HG02852 (cell line): ENCODE data around the gene TUBB1.

Experiments used
- ATAC-seq: cut with Tn5 transposase; IDR thresholded peaks from one replicate; pipeline ENCODE4 v1.9.1; 2021; ENCODE audit warnings: mild to moderate bottlenecking, moderate library complexity; ENCODE audit not compliant: unreplicated experiment

The TUBB1 gene

GRCh38 chr20:59017493-59018231, 1.6 kb upstream of the TUBB1 start:
- ATAC-seq, result no peak

GRCh38 chr20:59018817-59019216, 412 bp upstream of the TUBB1 start:
- no peak for ATAC-seq

- no peak for ATAC-seq
These were observed 1.8 kb downstream of the TUBB1 start for GRCh38 chr20:59020938-59021551.

GRCh38 chr20:59022754-59023153, 3.5 kb downstream of the TUBB1 start:
- ATAC-seq, result no peak

GRCh38 chr20:59023616-59024015, 4.4 kb downstream of the TUBB1 start:
- no peak for ATAC-seq

- no peak for ATAC-seq
These were observed 4.9 kb downstream of the TUBB1 start for GRCh38 chr20:59024111-59024530.

GRCh38 chr20:59025086-59025485, 5.9 kb downstream of the TUBB1 start:
- ATAC-seq, result no peak

- ATAC-seq, result no peak
These were observed 6.3 kb downstream of the TUBB1 start for GRCh38 chr20:59025511-59025910.

GRCh38 chr20:59026904-59027740, 7.9 kb downstream of the TUBB1 start:
- ATAC-seq, result no peak

GRCh38 chr20:59027741-59028320, 8.6 kb downstream of the TUBB1 start:
- ATAC-seq, result no peak

- no peak for ATAC-seq
These were observed 9.6 kb downstream of the TUBB1 start for GRCh38 chr20:59028812-59029211.

GRCh38 chr20:59030911-59031563, 11.8 kb downstream of the TUBB1 start:
- ATAC-seq, result no peak

- ATAC-seq, result no peak
These were observed 12.4 kb downstream of the TUBB1 start for GRCh38 chr20:59031564-59032022.

- ATAC-seq, result peak; percentile 95
These were observed 12.9 kb downstream of the TUBB1 start, which contains the start of gene ATP5F1E for GRCh38 chr20:59032023-59032712. Gene ATP5F1E (minus strand): TSS chr20:59032335. CDS start chr20:59032251, 84 bp downstream.

- ATAC-seq, result no peak
These were observed 13.5 kb downstream of the TUBB1 start for GRCh38 chr20:59032713-59033059.

GRCh38 chr20:59033093-59033492, 13.9 kb downstream of the TUBB1 start:
- no peak for ATAC-seq

GRCh38 chr20:59033616-59034165, 14.5 kb downstream of the TUBB1 start:
- ATAC-seq, result no peak

GRCh38 chr20:59035381-59035780, 16.2 kb downstream of the TUBB1 start:
- no peak for ATAC-seq

GRCh38 chr20:59037386-59037785, 18.2 kb downstream of the TUBB1 start:
- ATAC-seq, result no peak

- ATAC-seq, result no peak
These were observed 20.0 kb downstream of the TUBB1 start for GRCh38 chr20:59039233-59039632.
